HG02870 (cell line): ENCODE results near the gene PPP1R37.
"Not testable (repeated sequence)": the region's sequence is repeated elsewhere in the genome, so short reads cannot be mapped to it uniquely, and the experiment has no call there.

Experiments
- ATAC-seq: cut with Tn5 transposase; IDR thresholded peaks from one replicate; pipeline ENCODE4 v1.9.1; 2021; ENCODE audit warnings: mild to moderate bottlenecking, moderate library complexity; ENCODE audit not compliant: unreplicated experiment

The PPP1R37 gene

GRCh38 chr19:45113628-45114027, 20.6 kb downstream of the PPP1R37 start:
- no peak for ATAC-seq

GRCh38 chr19:45114116-45114515, 21.1 kb downstream of the PPP1R37 start:
- ATAC-seq = no peak

GRCh38 chr19:45115809-45116615, 23.0 kb downstream of the PPP1R37 start:
- ATAC-seq = no peak

- peak; percentile 34 for ATAC-seq
Observed at GRCh38 chr19:45117167-45117594, 24.2 kb downstream of the PPP1R37 start.

GRCh38 chr19:45117671-45118070, 24.7 kb downstream of the PPP1R37 start:
- no peak for ATAC-seq

GRCh38 chr19:45118106-45118505, 25.1 kb downstream of the PPP1R37 start:
- ATAC-seq = no peak

- ATAC-seq = not testable (repeated sequence)
Observed at GRCh38 chr19:45118591-45119355, 25.8 kb downstream of the PPP1R37 start.

GRCh38 chr19:45119582-45119981, 26.6 kb downstream of the PPP1R37 start:
- ATAC-seq = no peak

- no peak for ATAC-seq
Observed at GRCh38 chr19:45121827-45122345, 28.9 kb downstream of the PPP1R37 start.

- ATAC-seq = no peak
Observed at GRCh38 chr19:45122832-45123231, 29.9 kb downstream of the PPP1R37 start.

- ATAC-seq = no peak
Observed at GRCh38 chr19:45123440-45123850, 30.5 kb downstream of the PPP1R37 start.

- no peak for ATAC-seq
Observed at GRCh38 chr19:45124021-45124420, 31.0 kb downstream of the PPP1R37 start.

GRCh38 chr19:45125360-45125759, 32.4 kb downstream of the PPP1R37 start:
- ATAC-seq = no peak

- ATAC-seq = no peak
Observed at GRCh38 chr19:45125975-45126493, 33.1 kb downstream of the PPP1R37 start.

- no peak for ATAC-seq
Observed at GRCh38 chr19:45126654-45127053, 33.7 kb downstream of the PPP1R37 start.

GRCh38 chr19:45128146-45128545, 35.2 kb downstream of the PPP1R37 start:
- ATAC-seq = no peak

GRCh38 chr19:45128806-45129205, 35.8 kb downstream of the PPP1R37 start:
- ATAC-seq = no peak

GRCh38 chr19:45130236-45130635, 37.3 kb downstream of the PPP1R37 start:
- no peak for ATAC-seq

GRCh38 chr19:45130888-45131615, 38.1 kb downstream of the PPP1R37 start:
- ATAC-seq = no peak

GRCh38 chr19:45133661-45134060, 40.7 kb downstream of the PPP1R37 start:
- no peak for ATAC-seq
